ENCODE results near the gene HEATR3. TPM values are rescaled to one million over a fixed set of nuclear protein-coding genes. Genes with fewer than 3 reads are reported as not detected.
A peak's percentile ranks its signal among the peaks of the same experiment; 100 is the strongest.

HEATR3 gene
- total RNA-seq, 1 experiment from 2014 or later: 28.0 TPM

DNA sequence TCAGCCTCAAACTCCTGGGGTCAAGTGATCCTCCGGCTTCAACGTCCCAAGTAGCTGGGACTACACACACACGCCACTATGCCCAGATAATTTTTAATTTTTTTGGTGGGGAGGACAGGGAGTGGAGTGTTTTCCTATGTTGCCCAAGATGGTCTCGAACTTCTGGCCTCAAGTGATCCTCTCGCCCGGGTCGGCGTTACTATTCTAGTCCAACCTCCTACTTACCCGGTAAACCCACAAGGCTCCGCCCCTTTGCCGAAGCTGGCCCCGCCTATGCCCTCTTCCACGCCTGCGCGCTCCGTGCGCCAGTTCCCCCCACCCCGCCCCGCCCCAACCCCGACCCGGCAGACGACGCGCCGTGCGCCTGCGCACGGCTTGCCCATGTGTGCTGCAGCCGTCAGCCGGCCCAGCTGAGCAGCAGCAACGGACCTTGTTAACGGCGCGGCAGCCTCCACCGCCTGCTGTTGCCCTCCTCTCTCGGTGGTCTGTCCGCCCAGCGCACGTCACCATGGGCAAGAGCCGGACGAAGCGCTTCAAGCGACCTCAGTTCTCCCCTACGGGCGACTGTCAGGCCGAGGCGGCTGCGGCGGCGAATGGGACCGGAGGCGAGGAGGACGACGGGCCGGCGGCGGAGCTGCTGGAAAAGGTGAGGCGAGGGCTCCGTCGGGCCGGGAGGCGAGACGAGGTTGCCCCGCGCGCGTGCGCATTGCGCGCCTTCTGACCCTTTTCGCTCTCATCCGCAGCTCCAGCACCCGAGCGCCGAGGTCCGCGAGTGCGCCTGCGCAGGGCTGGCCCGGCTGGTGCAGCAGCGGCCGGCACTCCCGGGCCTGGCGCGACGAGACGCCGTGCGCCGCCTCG lies at the start of gene HEATR3 (continued):
- TF ChIP-seq ATF1 (CRISPR knock-in tag; IDR thresholded peaks at IDR 0.05) (no peak), ELF4 (CRISPR knock-in tag; IDR thresholded peaks at IDR 0.05; ENCODE audit: low read depth) (no peak), NFYB (CRISPR knock-in tag; conservative IDR thresholded peaks at IDR 0.05; ENCODE audit: low read depth) (no peak), GABPB1 (CRISPR knock-in tag; IDR thresholded peaks at IDR 0.05) (peak; percentile 64), TEAD1 (CRISPR knock-in tag; IDR thresholded peaks at IDR 0.05) (peak; percentile 68; the same call in 1 of the 2 replicates), ESRRA (CRISPR knock-in tag; IDR thresholded peaks at IDR 0.05; ENCODE audit: borderline replicate concordance) (no peak; the same call in 1 of the 2 replicates), CREM (CRISPR knock-in tag; IDR thresholded peaks at IDR 0.05) (peak; percentile 44; the same call in 1 of the 2 replicates), ZNF219 (CRISPR knock-in tag; IDR thresholded peaks at IDR 0.05; ENCODE audit: borderline replicate concordance) (no peak; the same call in 1 of the 2 replicates), FOXK1 (CRISPR knock-in tag; IDR thresholded peaks at IDR 0.05) (no peak; the same call in 1 of the 2 replicates), PRRX2 (CRISPR knock-in tag; IDR thresholded peaks at IDR 0.05) (no peak), IRF2 (CRISPR knock-in tag; IDR thresholded peaks at IDR 0.05; ENCODE audit: borderline replicate concordance, low read depth) (no peak), ZNF121 (CRISPR knock-in tag; IDR thresholded peaks at IDR 0.05) (no peak), SOX15 (CRISPR knock-in tag; IDR thresholded peaks at IDR 0.05) (no peak), ZNF423 (CRISPR knock-in tag; IDR thresholded peaks at IDR 0.05) (no peak), JAZF1 (CRISPR knock-in tag; IDR thresholded peaks at IDR 0.05) (no peak)
- TF ChIP-seq, protein P1, sequence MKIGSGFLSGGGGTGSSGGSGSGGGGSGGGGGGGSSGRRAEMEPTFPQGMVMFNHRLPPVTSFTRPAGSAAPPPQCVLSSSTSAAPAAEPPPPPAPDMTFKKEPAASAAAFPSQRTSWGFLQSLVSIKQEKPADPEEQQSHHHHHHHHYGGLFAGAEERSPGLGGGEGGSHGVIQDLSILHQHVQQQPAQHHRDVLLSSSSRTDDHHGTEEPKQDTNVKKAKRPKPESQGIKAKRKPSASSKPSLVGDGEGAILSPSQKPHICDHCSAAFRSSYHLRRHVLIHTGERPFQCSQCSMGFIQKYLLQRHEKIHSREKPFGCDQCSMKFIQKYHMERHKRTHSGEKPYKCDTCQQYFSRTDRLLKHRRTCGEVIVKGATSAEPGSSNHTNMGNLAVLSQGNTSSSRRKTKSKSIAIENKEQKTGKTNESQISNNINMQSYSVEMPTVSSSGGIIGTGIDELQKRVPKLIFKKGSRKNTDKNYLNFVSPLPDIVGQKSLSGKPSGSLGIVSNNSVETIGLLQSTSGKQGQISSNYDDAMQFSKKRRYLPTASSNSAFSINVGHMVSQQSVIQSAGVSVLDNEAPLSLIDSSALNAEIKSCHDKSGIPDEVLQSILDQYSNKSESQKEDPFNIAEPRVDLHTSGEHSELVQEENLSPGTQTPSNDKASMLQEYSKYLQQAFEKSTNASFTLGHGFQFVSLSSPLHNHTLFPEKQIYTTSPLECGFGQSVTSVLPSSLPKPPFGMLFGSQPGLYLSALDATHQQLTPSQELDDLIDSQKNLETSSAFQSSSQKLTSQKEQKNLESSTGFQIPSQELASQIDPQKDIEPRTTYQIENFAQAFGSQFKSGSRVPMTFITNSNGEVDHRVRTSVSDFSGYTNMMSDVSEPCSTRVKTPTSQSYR (CRISPR knock-in tag; IDR thresholded peaks at IDR 0.05): 0 out of 2 replicates have a peak, but pooled peaks have one; percentile 56
- TF ChIP-seq, protein P2, sequence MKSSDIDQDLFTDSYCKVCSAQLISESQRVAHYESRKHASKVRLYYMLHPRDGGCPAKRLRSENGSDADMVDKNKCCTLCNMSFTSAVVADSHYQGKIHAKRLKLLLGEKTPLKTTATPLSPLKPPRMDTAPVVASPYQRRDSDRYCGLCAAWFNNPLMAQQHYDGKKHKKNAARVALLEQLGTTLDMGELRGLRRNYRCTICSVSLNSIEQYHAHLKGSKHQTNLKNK (CRISPR knock-in tag; IDR thresholded peaks at IDR 0.05): no peak
- TF ChIP-seq, protein P3, sequence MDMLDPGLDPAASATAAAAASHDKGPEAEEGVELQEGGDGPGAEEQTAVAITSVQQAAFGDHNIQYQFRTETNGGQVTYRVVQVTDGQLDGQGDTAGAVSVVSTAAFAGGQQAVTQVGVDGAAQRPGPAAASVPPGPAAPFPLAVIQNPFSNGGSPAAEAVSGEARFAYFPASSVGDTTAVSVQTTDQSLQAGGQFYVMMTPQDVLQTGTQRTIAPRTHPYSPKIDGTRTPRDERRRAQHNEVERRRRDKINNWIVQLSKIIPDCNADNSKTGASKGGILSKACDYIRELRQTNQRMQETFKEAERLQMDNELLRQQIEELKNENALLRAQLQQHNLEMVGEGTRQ (CRISPR knock-in tag; IDR thresholded peaks at IDR 0.05): no peak
- TF ChIP-seq, protein P4, sequence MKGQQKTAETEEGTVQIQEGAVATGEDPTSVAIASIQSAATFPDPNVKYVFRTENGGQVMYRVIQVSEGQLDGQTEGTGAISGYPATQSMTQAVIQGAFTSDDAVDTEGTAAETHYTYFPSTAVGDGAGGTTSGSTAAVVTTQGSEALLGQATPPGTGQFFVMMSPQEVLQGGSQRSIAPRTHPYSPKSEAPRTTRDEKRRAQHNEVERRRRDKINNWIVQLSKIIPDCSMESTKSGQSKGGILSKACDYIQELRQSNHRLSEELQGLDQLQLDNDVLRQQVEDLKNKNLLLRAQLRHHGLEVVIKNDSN (CRISPR knock-in tag; IDR thresholded peaks at IDR 0.05): 0 out of 2 replicates have a peak, but pooled peaks have one; percentile 46
- TF ChIP-seq, protein P5, sequence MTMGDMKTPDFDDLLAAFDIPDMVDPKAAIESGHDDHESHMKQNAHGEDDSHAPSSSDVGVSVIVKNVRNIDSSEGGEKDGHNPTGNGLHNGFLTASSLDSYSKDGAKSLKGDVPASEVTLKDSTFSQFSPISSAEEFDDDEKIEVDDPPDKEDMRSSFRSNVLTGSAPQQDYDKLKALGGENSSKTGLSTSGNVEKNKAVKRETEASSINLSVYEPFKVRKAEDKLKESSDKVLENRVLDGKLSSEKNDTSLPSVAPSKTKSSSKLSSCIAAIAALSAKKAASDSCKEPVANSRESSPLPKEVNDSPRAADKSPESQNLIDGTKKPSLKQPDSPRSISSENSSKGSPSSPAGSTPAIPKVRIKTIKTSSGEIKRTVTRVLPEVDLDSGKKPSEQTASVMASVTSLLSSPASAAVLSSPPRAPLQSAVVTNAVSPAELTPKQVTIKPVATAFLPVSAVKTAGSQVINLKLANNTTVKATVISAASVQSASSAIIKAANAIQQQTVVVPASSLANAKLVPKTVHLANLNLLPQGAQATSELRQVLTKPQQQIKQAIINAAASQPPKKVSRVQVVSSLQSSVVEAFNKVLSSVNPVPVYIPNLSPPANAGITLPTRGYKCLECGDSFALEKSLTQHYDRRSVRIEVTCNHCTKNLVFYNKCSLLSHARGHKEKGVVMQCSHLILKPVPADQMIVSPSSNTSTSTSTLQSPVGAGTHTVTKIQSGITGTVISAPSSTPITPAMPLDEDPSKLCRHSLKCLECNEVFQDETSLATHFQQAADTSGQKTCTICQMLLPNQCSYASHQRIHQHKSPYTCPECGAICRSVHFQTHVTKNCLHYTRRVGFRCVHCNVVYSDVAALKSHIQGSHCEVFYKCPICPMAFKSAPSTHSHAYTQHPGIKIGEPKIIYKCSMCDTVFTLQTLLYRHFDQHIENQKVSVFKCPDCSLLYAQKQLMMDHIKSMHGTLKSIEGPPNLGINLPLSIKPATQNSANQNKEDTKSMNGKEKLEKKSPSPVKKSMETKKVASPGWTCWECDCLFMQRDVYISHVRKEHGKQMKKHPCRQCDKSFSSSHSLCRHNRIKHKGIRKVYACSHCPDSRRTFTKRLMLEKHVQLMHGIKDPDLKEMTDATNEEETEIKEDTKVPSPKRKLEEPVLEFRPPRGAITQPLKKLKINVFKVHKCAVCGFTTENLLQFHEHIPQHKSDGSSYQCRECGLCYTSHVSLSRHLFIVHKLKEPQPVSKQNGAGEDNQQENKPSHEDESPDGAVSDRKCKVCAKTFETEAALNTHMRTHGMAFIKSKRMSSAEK (CRISPR knock-in tag; IDR thresholded peaks at IDR 0.05; ENCODE audit: borderline replicate concordance): no peak
- TF ChIP-seq, protein P6, sequence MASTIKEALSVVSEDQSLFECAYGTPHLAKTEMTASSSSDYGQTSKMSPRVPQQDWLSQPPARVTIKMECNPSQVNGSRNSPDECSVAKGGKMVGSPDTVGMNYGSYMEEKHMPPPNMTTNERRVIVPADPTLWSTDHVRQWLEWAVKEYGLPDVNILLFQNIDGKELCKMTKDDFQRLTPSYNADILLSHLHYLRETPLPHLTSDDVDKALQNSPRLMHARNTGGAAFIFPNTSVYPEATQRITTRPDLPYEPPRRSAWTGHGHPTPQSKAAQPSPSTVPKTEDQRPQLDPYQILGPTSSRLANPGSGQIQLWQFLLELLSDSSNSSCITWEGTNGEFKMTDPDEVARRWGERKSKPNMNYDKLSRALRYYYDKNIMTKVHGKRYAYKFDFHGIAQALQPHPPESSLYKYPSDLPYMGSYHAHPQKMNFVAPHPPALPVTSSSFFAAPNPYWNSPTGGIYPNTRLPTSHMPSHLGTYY (CRISPR knock-in tag; IDR thresholded peaks at IDR 0.05): no peak
- TF ChIP-seq, protein P7, sequence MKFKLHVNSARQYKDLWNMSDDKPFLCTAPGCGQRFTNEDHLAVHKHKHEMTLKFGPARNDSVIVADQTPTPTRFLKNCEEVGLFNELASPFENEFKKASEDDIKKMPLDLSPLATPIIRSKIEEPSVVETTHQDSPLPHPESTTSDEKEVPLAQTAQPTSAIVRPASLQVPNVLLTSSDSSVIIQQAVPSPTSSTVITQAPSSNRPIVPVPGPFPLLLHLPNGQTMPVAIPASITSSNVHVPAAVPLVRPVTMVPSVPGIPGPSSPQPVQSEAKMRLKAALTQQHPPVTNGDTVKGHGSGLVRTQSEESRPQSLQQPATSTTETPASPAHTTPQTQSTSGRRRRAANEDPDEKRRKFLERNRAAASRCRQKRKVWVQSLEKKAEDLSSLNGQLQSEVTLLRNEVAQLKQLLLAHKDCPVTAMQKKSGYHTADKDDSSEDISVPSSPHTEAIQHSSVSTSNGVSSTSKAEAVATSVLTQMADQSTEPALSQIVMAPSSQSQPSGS (CRISPR knock-in tag; IDR thresholded peaks at IDR 0.05; ENCODE audit: borderline replicate concordance, low read depth): no peak
- TF ChIP-seq, protein P8, sequence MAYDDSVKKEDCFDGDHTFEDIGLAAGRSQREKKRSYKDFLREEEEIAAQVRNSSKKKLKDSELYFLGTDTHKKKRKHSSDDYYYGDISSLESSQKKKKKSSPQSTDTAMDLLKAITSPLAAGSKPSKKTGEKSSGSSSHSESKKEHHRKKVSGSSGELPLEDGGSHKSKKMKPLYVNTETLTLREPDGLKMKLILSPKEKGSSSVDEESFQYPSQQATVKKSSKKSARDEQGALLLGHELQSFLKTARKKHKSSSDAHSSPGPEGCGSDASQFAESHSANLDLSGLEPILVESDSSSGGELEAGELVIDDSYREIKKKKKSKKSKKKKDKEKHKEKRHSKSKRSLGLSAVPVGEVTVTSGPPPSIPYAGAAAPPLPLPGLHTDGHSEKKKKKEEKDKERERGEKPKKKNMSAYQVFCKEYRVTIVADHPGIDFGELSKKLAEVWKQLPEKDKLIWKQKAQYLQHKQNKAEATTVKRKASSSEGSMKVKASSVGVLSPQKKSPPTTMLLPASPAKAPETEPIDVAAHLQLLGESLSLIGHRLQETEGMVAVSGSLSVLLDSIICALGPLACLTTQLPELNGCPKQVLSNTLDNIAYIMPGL (CRISPR knock-in tag; IDR thresholded peaks at IDR 0.05): peak; percentile 86
- TF ChIP-seq, protein P9, sequence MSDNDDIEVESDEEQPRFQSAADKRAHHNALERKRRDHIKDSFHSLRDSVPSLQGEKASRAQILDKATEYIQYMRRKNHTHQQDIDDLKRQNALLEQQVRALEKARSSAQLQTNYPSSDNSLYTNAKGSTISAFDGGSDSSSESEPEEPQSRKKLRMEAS (CRISPR knock-in tag; IDR thresholded peaks at IDR 0.05): peak; percentile 89
